HG03342 (cell line): ENCODE data around the gene GALNT12.

Experiments used
- ATAC-seq: cut with Tn5 transposase; IDR thresholded peaks from one replicate; pipeline ENCODE4 v1.9.1; 2021; ENCODE audit warnings: mild to moderate bottlenecking, moderate library complexity; ENCODE audit not compliant: unreplicated experiment

The GALNT12 gene, protein sequence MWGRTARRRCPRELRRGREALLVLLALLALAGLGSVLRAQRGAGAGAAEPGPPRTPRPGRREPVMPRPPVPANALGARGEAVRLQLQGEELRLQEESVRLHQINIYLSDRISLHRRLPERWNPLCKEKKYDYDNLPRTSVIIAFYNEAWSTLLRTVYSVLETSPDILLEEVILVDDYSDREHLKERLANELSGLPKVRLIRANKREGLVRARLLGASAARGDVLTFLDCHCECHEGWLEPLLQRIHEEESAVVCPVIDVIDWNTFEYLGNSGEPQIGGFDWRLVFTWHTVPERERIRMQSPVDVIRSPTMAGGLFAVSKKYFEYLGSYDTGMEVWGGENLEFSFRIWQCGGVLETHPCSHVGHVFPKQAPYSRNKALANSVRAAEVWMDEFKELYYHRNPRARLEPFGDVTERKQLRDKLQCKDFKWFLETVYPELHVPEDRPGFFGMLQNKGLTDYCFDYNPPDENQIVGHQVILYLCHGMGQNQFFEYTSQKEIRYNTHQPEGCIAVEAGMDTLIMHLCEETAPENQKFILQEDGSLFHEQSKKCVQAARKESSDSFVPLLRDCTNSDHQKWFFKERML

GRCh38 chr9:98807070-98807813 is at the start of gene GALNT12:
Gene GALNT12 (plus strand): TSS chr9:98807670. CDS start chr9:98807699, 29 bp downstream.
- ATAC-seq: no peak

GRCh38 chr9:98760231-98760630 is 47.2 kb upstream of the GALNT12 start:
- ATAC-seq: no peak

DNA sequence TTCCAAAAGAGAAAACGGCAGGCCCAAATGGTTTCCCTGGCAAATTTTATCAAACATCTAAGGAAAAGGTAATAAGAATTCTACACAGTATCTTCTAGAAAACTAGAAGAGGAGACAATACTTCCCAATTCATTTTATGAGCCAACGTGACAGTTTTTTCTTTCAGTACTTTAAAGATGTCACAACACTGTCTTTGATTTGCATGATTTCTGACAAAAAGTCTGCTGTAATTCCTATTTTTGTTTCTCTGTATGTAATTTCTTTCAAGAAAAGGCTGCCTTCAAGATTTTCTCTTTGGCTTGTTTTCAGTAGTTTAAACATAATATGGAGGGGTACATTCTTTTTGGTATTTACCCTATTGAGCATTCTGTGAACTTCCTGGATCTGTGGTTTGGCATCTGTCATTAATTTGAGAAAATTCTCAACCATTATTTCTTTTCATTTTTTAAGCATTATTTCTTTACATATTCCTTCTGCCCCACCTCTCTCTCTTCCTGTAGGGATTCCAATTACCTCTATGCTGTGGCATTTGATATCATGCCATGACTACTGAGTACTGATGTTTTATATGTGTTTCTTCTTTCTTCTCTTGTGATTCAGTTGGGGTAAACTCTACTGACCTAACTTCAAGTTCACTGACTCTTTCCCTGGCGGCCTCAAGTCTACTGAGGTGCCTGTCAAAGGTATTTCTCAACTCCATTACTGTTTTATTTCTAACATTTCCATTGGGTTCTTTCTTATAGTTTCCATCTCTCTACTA is 43.3 kb upstream of the GALNT12 start:
- no peak for ATAC-seq

- ATAC-seq: no peak
Measured at GRCh38 chr9:98765256-98765655, 42.2 kb upstream of the GALNT12 start.

GRCh38 chr9:98766586-98766985 is 40.9 kb upstream of the GALNT12 start:
- no peak for ATAC-seq

DNA sequence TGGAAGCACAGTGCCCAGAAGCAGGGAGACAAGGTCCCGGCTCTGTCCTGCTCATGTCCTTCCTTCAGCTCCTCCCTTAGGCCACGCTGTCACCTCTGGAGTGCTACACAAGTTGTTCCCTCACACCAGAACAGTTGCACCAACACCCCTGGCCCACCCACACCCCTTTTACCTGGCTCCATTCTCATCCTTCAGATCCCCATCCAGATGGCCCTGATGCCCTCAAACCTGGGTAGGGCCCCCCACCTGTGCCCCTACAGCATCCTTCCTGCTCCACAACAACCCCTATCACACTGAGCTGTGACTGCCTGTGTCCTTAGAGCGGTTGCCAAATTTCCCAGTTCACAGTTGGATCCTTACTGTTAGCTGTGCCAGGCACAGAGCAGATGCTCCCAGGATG is 40.3 kb upstream of the GALNT12 start:
- no peak for ATAC-seq

DNA sequence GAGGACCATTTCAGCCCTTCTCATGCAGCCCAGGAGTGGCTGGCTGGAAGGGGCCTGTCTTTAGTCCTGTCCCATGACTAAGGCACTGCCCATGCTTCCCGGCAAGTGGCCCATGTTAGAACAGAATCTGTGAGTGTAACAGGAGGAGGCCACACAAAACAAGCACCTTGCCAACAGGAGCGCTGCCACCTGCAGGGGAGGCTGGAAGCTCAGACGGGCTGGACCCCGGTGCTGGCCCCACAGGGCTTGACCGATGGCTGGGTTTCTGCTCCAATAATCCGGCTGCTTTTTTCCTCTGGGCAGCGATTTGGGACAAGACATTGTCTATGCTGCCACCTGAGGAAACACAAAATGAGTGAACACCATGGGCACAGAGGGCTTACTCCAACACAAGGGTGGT is 39.6 kb upstream of the GALNT12 start:
- no peak for ATAC-seq

GRCh38 chr9:98768344-98768743 is 39.1 kb upstream of the GALNT12 start:
- ATAC-seq: no peak

DNA sequence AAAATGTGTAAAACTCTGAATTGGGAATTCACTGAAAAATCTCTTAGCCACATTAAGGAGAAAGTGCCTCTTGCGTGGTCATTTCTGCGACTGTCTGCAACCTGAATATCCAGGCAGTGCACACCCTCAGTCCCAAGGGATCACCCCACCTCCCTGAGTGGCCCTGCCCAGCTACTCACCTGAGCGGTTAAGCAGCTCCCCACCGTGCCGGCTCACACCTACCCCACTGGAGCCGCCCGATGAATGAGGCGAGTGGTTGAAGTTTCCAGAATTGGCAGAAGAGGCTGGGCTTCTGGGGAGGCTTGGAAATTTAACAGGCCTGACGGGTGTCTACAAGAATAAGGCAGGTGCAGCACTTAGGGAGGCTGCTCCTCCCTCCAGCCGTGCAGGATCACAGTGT is 36.8 kb upstream of the GALNT12 start:
- no peak for ATAC-seq

- ATAC-seq: no peak
Measured at GRCh38 chr9:98771209-98771874, 36.1 kb upstream of the GALNT12 start.

GRCh38 chr9:98772364-98773155 is 34.9 kb upstream of the GALNT12 start:
- no peak for ATAC-seq

DNA sequence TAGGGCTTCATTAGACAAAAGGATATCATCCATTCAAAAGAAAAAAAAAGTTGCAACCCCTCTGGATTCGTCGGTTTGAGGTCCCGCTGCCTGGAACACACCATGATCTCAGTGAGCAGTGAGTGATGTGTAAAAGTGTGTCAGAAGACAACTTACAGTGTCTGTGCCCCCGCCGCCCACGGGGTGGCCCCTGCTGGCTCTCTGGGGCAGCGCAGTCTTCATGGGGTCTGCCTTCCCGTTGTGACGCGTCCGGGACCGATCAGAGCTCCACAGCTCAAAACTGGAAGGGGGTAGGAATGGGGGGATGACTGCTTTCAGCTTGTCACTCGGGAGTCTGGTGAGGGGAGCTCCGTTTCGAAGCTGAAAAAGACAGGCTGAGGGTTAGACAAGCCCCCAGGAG is 33.7 kb upstream of the GALNT12 start:
- no peak for ATAC-seq

GRCh38 chr9:98774746-98775145 is 32.7 kb upstream of the GALNT12 start:
- no peak for ATAC-seq

DNA sequence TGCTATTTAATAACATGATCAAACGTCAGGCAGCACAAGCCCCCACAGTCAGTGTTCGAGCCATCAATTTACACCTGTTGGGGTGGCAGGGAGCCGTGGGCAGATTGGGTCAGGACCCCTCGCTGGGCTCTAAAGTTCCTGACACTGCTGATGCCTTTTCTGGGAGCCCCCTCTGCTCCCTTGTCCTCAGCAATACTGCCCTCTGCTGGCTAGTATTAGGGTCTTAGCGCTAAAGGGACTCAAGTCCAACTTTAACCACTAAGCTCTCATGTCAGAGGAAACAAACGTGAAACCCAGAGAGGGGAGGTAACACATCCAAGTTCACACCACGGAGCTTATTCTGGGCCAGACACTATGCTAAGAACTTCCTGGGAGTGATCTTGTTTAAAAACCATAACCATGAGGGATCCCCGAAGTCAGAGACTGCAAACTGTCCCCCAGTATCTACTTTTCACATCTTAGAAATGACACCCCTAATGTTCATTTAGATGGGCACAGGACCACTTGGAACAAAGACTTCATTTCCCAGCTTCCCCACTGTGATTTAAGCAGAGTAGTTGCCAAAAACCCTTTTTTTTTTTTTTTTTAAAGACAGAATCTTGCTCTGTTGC is 31.5 kb upstream of the GALNT12 start:
- no peak for ATAC-seq

GRCh38 chr9:98777618-98778017 is 29.9 kb upstream of the GALNT12 start:
- ATAC-seq: no peak

GRCh38 chr9:98778251-98778650 is 29.2 kb upstream of the GALNT12 start:
- no peak for ATAC-seq

DNA sequence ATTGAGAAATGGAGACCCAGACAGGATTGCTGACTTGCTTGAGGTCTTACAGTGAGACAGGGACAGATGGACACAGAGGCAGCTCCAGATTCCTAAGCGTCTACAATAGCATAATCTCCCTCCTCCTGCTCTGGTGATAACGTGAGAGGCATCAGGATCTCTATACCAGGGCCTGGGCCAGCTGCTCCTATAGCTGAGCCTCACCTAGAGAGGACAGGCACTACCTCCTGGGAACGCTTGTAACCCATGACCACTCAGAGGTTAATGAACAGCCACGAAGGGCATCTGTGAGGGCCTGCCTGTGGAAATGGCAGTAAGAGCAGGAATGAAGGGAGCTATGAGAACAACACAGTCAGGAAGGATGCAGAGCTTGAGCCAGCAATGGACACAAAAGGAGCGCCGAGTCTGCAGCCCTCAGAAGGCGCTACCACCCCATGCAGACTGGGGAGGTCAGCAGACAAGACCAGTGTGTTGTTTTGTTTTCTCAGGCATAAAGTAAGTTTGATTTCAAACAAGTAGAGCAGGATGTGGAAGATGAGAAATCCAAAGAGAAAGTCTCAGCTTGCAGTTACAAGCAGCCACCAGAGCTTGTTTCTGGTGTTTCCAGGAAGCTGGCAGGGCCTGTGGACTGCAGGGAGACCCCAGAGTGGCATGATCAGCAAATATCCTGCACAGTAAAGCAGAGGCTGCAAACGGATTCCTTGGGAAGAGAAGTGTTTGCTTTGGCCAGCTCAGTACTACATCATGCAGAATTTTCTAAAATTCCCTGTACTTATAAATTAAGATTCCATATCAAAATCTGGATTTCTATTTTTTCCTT is 28.5 kb upstream of the GALNT12 start:
- no peak for ATAC-seq

GRCh38 chr9:98780059-98780749 is 27.3 kb upstream of the GALNT12 start:
- ATAC-seq: no peak
